Gastrocnemius medialis (tissue), 4 donors: ENCODE results near the gene FBXL14.

Experiments
- CTCF ChIP-seq, 5 experiments: fragments of 450-650 bp in 3 of 5; fragments of 200-600 bp in 2 of 5; sonication (generic) in 2 of 5; IDR thresholded peaks in 4 of 5; conservative IDR thresholded peaks in 1 of 5; 1 replicate in 4 of 5; 2 replicates in 1 of 5; pipeline ENCODE4 v1.5.1; 2016 to 2019; ENCODE audit warnings: antibody characterized with exemption in 5 of 5, mild to moderate bottlenecking in 3 of 5, moderate library complexity in 3 of 5
- POLR2A ChIP-seq, 2 donors: fragments of 450-650 bp; IDR thresholded peaks; one replicate each; pipeline ENCODE4 v1.6.1; 2017; ENCODE audit warnings: antibody characterized with exemption in 2 of 2, mild to moderate bottlenecking in 2 of 2, moderate library complexity in 2 of 2

GRCh38 chr12:1640328-1641234 lies 46.2 kb upstream of the FBXL14 start:
- TF ChIP-seq POLR2A (IDR thresholded peaks at IDR 0.05) (no peak), CTCF (IDR thresholded peaks at IDR 0.05 in 4 of 5, conservative IDR thresholded peaks at IDR 0.05 in 1 of 5) (no peak)
